ENCODE results near the gene MARF1.
"Not testable (repeated sequence)": the region's sequence is repeated elsewhere in the genome, so short reads cannot be mapped to it uniquely, and the experiment has no call there.

MARF1 gene

GRCh38 chr16:15643048-15643945 is at the start of gene MARF1:
Gene MARF1, minus strand, starts transcription at chr16:15643154. Its CDS starts 3,921 bp downstream, at chr16:15639233.
- peak within 1 kb of the TSS; percentile 88 to 92 for H3K4me3 Mint-ChIP-seq
- no peaks in the 10 kb centered on the region for H3K9me3 Mint-ChIP-seq
- peak; percentile 64 to 68 for ATAC-seq (replicated peaks)
- H3K27ac Mint-ChIP-seq, result peak within 1 kb of the TSS; percentile 99
- H3K36me3 Mint-ChIP-seq, result peaks cover 10% of the 10 kb centered on the region in 2 donors
- DNase-seq, result peak; percentile 99
- H3K27me3 Mint-ChIP-seq, result no peaks in the 10 kb centered on the region
- H3K4me1 Mint-ChIP-seq, result peaks cover 38 to 61% of the 10 kb centered on the region in 2 donors

- H3K36me3 Mint-ChIP-seq, result peaks cover 47 to 62% of the 10 kb centered on the region in 2 donors
- DNase-seq, H3K4me3 Mint-ChIP-seq, H3K4me1 Mint-ChIP-seq, H3K9me3 Mint-ChIP-seq, H3K27ac Mint-ChIP-seq, H3K27me3 Mint-ChIP-seq: not testable (repeated sequence)
- ATAC-seq (replicated peaks), result peak; percentile 38 to 55
Observed at GRCh38 chr16:15692508-15692907, 49.6 kb upstream of the MARF1 start.

GRCh38 chr16:15691046-15691445 is 48.1 kb upstream of the MARF1 start:
- no peak overlapping the region for H3K4me3 Mint-ChIP-seq
- peaks cover 4 to 8% of the 10 kb centered on the region in 2 donors for H3K4me1 Mint-ChIP-seq
- peaks cover 42 to 61% of the 10 kb centered on the region in 2 donors for H3K36me3 Mint-ChIP-seq
- H3K27me3 Mint-ChIP-seq, result no peaks in the 10 kb centered on the region
- no peak for DNase-seq
- H3K9me3 Mint-ChIP-seq, result no peaks in the 10 kb centered on the region
- no peak for ATAC-seq (replicated peaks)
- peak overlapping the region; percentile 7 for H3K27ac Mint-ChIP-seq

GRCh38 chr16:15690296-15690695 is 47.3 kb upstream of the MARF1 start:
- H3K27ac Mint-ChIP-seq, result no peak overlapping the region
- H3K9me3 Mint-ChIP-seq, result no peaks in the 10 kb centered on the region
- no peak for ATAC-seq (replicated peaks)
- H3K36me3 Mint-ChIP-seq, result peaks cover 46 to 65% of the 10 kb centered on the region in 2 donors
- H3K27me3 Mint-ChIP-seq, result no peaks in the 10 kb centered on the region
- no peak overlapping the region for H3K4me3 Mint-ChIP-seq
- no peak for DNase-seq
- H3K4me1 Mint-ChIP-seq, result peaks cover 4 to 8% of the 10 kb centered on the region in 2 donors

GRCh38 chr16:15689290-15689689 is 46.3 kb upstream of the MARF1 start:
- H3K27ac Mint-ChIP-seq, result no peak overlapping the region
- H3K36me3 Mint-ChIP-seq, result peaks cover 43 to 62% of the 10 kb centered on the region in 2 donors
- DNase-seq, result no peak
- peaks cover 4 to 8% of the 10 kb centered on the region in 2 donors for H3K4me1 Mint-ChIP-seq
- H3K4me3 Mint-ChIP-seq, result no peak overlapping the region
- H3K9me3 Mint-ChIP-seq, result no peaks in the 10 kb centered on the region
- no peak for ATAC-seq (replicated peaks)
- no peaks in the 10 kb centered on the region for H3K27me3 Mint-ChIP-seq

- Mint-ChIP-seq H3K36me3 (peaks cover 37 to 56% of the 10 kb centered on the region in 2 donors), H3K9me3 (no peaks in the 10 kb centered on the region), H3K27me3 (no peaks in the 10 kb centered on the region), H3K27ac (no peak overlapping the region), H3K4me1 (peaks cover 3 to 9% of the 10 kb centered on the region in 2 donors), H3K4me3 (no peak overlapping the region)
- ATAC-seq (replicated peaks) (no peak), DNase-seq (no peak)
Observed at GRCh38 chr16:15686287-15686686, 43.3 kb upstream of the MARF1 start.

GRCh38 chr16:15682105-15682570 is 39.2 kb upstream of the MARF1 start:
- H3K4me3 Mint-ChIP-seq, result no peak overlapping the region
- peak; percentile 6 for DNase-seq
- no peaks in the 10 kb centered on the region for H3K9me3 Mint-ChIP-seq
- H3K27me3 Mint-ChIP-seq, result no peaks in the 10 kb centered on the region
- peak; percentile 82 to 89 for ATAC-seq (replicated peaks)
- peak overlapping the region; percentile 37 for H3K27ac Mint-ChIP-seq
- peaks cover 43 to 53% of the 10 kb centered on the region in 2 donors for H3K36me3 Mint-ChIP-seq
- H3K4me1 Mint-ChIP-seq, result peaks cover 6 to 15% of the 10 kb centered on the region in 2 donors

- Mint-ChIP-seq H3K9me3 (no peaks in the 10 kb centered on the region), H3K27me3 (no peaks in the 10 kb centered on the region), H3K27ac (no peak overlapping the region), H3K4me3 (no peak overlapping the region), H3K36me3 (peaks cover 56 to 62% of the 10 kb centered on the region in 2 donors), H3K4me1 (peaks cover 25 to 32% of the 10 kb centered on the region in 2 donors)
- DNase-seq, result no peak
- ATAC-seq (replicated peaks), result no peak
Observed at GRCh38 chr16:15677447-15677846, 34.5 kb upstream of the MARF1 start.

- no peak for ATAC-seq (replicated peaks)
- H3K36me3 Mint-ChIP-seq, result peaks cover 54 to 62% of the 10 kb centered on the region in 2 donors
Observed at GRCh38 chr16:15676506-15676905, 33.6 kb upstream of the MARF1 start.

GRCh38 chr16:15674571-15674970 is 31.6 kb upstream of the MARF1 start:
- H3K36me3 Mint-ChIP-seq, result peaks cover 59 to 62% of the 10 kb centered on the region in 2 donors
- no peaks in the 10 kb centered on the region for H3K27me3 Mint-ChIP-seq
- ATAC-seq (replicated peaks), result no peak
- H3K27ac Mint-ChIP-seq, result peak overlapping the region; percentile 79
- H3K4me3 Mint-ChIP-seq, result no peak overlapping the region
- H3K9me3 Mint-ChIP-seq, result no peaks in the 10 kb centered on the region
- H3K4me1 Mint-ChIP-seq, result peaks cover 33 to 36% of the 10 kb centered on the region in 2 donors
- DNase-seq, result no peak

More at GRCh38 chr16:15676506-15676905, 33.6 kb upstream of the MARF1 start:
- H3K27ac Mint-ChIP-seq, result peak overlapping the region; percentile 81
- peaks cover 29 to 34% of the 10 kb centered on the region in 2 donors for H3K4me1 Mint-ChIP-seq
- no peak for DNase-seq
- no peaks in the 10 kb centered on the region for H3K9me3 Mint-ChIP-seq
- no peak overlapping the region for H3K4me3 Mint-ChIP-seq
- no peaks in the 10 kb centered on the region for H3K27me3 Mint-ChIP-seq

GRCh38 chr16:15672514-15673167 is 29.7 kb upstream of the MARF1 start:
- peaks cover 31 to 36% of the 10 kb centered on the region in 2 donors for H3K4me1 Mint-ChIP-seq
- DNase-seq (no peak), ATAC-seq (replicated peaks) (peak; percentile 84 to 86)
- H3K36me3 Mint-ChIP-seq, result peaks cover 53 to 54% of the 10 kb centered on the region in 2 donors
- no peaks in the 10 kb centered on the region for H3K27me3 Mint-ChIP-seq
- peak overlapping the region; percentile 46 to 66 for H3K4me3 Mint-ChIP-seq
- H3K27ac Mint-ChIP-seq, result peak overlapping the region; percentile 81
- no peaks in the 10 kb centered on the region for H3K9me3 Mint-ChIP-seq

- not testable (repeated sequence) for H3K27me3 Mint-ChIP-seq; ATAC-seq (replicated peaks); H3K9me3 Mint-ChIP-seq; H3K4me3 Mint-ChIP-seq; DNase-seq
- Mint-ChIP-seq H3K36me3 (peaks cover 56 to 57% of the 10 kb centered on the region in 2 donors), H3K4me1 (peaks cover 31 to 36% of the 10 kb centered on the region in 2 donors), H3K27ac (peak overlapping the region; percentile 81)
Observed at GRCh38 chr16:15672127-15672513, 29.2 kb upstream of the MARF1 start.

- DNase-seq (no peak), ATAC-seq (replicated peaks) (no peak)
- H3K27me3 Mint-ChIP-seq, result no peaks in the 10 kb centered on the region
- peaks cover 57% of the 10 kb centered on the region in 2 donors for H3K36me3 Mint-ChIP-seq
- H3K27ac Mint-ChIP-seq, result peak overlapping the region; percentile 81
- no peak overlapping the region for H3K4me3 Mint-ChIP-seq
- no peaks in the 10 kb centered on the region for H3K9me3 Mint-ChIP-seq
- peaks cover 29 to 36% of the 10 kb centered on the region in 2 donors for H3K4me1 Mint-ChIP-seq
Observed at GRCh38 chr16:15671530-15672117, 28.7 kb upstream of the MARF1 start.

GRCh38 chr16:15667091-15667742 is 24.3 kb upstream of the MARF1 start:
- Mint-ChIP-seq H3K36me3 (peaks cover 48 to 58% of the 10 kb centered on the region in 2 donors), H3K27ac (no peak overlapping the region), H3K27me3 (no peaks in the 10 kb centered on the region), H3K4me3 (no peak overlapping the region), H3K4me1 (peaks cover 17% of the 10 kb centered on the region in 2 donors), H3K9me3 (no peaks in the 10 kb centered on the region)
- no peak for ATAC-seq (replicated peaks)
- no peak for DNase-seq

All from stimulated activated naive B cell treated with anti-CD40 and anti-IgM and Interleukin-4, amounts not matched to agents 10 μg/mL and 1 μg/mL and 100 μg/mL, for 72 hours (primary cell).